ENCODE results near the gene CRK. TPM values are rescaled to one million over a fixed set of nuclear protein-coding genes. Genes with fewer than 3 reads are reported as not detected.

The CRK gene
- total and polyA plus RNA-seq, 2 of the 4 experiments (the other 2 are of a cell fraction) = 57.6 to 100 TPM

- ATAC-seq (ENCODE audit: low read depth) (peak; percentile 76), DNase-seq (no peak)
- H3K27ac ChIP-seq (ENCODE audit: insufficient read depth, low read length) = peak overlapping the region; percentile 92
- intact Hi-C loops (cut with micrococcal nuclease) = loop anchor here (1.0 kb wide), 1 partner anchor 24 kb away; no protein-coding TSS in a partner anchor
- dilution Hi-C loops (cut with HindIII; ENCODE audit: low sequenced_read_pairs, unreplicated experiment) = no loop called here
- H4K5ac ChIP-seq (ENCODE audit: low read depth, low read length) = peak overlapping the region; percentile 98
- H3K56ac ChIP-seq (ENCODE audit: extremely low read depth, insufficient read depth, low read length) = peak overlapping the region; percentile 92; the same call in 1 of the 2 replicates
- peak overlapping the region; percentile 98 for H3K4me2 ChIP-seq (ENCODE audit: low read depth, low read length)
- peak overlapping the region; percentile 93 to 95 for H4K8ac ChIP-seq (ENCODE audit: low read depth in 2 of 2, low read length in 2 of 2)
- no peak for TF ChIP-seq FOS (IDR thresholded peaks at IDR 0.05; ENCODE audit: low read depth, low read length)
- no peak for TF ChIP-seq RFX5 (IDR thresholded peaks at IDR 0.05; ENCODE audit: low read depth, low read length)
- TF ChIP-seq MXI1 (IDR thresholded peaks at IDR 0.05; ENCODE audit: borderline replicate concordance, low read depth, low read length) = peak; percentile 33; the same call in 1 of the 2 replicates
- TF ChIP-seq MAZ (IDR thresholded peaks at IDR 0.05; ENCODE audit: borderline replicate concordance, low read depth, low read length) = peak; percentile 83; the same call in 1 of the 2 replicates
- TF ChIP-seq ELK1 (IDR thresholded peaks at IDR 0.05; ENCODE audit: borderline replicate concordance, low read depth, low read length) = no peak
- TF ChIP-seq POLR2A (IDR thresholded peaks at IDR 0.05; ENCODE audit: low read depth, low read length) = no peak
- no peak for TF ChIP-seq BHLHE40 (IDR thresholded peaks at IDR 0.05; ENCODE audit: low read depth, low read length)
- H2BK120ac ChIP-seq (ENCODE audit: low read depth, low read length) = peak overlapping the region; percentile 71; the same call in 1 of the 2 replicates
- H3K4ac ChIP-seq (ENCODE audit: low read depth, low read length) = peak overlapping the region; percentile 90
- peak overlapping the region; percentile 90 for H3K9ac ChIP-seq (ENCODE audit: low read depth, low read length)
- WGBS, 2 experiments (ENCODE audit: extremely low coverage in 2 of 2, insufficient read length in 1 of 2) = 7% methylated on average over 36 of the region's 94 CpGs; no CpG with 5 or more reads in 1 of the 2 experiments
- peak overlapping the region; percentile 95 for H2AFZ ChIP-seq (replicated peaks; ENCODE audit: low read length, poor library complexity)
- H3K4me3 ChIP-seq (ENCODE audit: insufficient read depth, low read depth, low read length) = peak overlapping the region; percentile 99
- H3K36me3 ChIP-seq (ENCODE audit: control insufficient read depth, insufficient read depth, low read length) = peaks cover 10% of the 10 kb centered on the region
- H2BK20ac ChIP-seq (ENCODE audit: low read depth, low read length) = no peak overlapping the region
- H2AK5ac ChIP-seq (ENCODE audit: low read depth, low read length) = peak overlapping the region; percentile 93
- ChIA-PET CTCF (no interaction called here), POLR2A (ENCODE audit: unreplicated experiment) (no interaction called here)
- no peaks in the 10 kb centered on the region for H3K9me3 ChIP-seq (ENCODE audit: control insufficient read depth, insufficient read depth, low read length)
- no peaks in the 10 kb centered on the region for H3K27me3 ChIP-seq (ENCODE audit: control insufficient read depth, insufficient read depth, low read length)
- H3K4me1 ChIP-seq (ENCODE audit: control insufficient read depth, insufficient read depth, low read length) = peaks cover 23% of the 10 kb centered on the region
- no peaks in the 10 kb centered on the region; the same call in 1 of the 2 replicates for H4K20me1 ChIP-seq (ENCODE audit: insufficient read depth, low read length)
- H4K91ac ChIP-seq (ENCODE audit: insufficient read depth, low read depth, low read length) = peak overlapping the region; percentile 94
- H3K79me1 ChIP-seq (ENCODE audit: low read depth in 1 of 2, low read length in 2 of 2) = peaks cover 15 to 50% of the 10 kb centered on the region in 2 experiments
- H3K14ac ChIP-seq (replicated peaks; ENCODE audit: low read depth, low read length) = peak overlapping the region; percentile 77
- H3K23ac ChIP-seq (ENCODE audit: low read depth, low read length) = peak overlapping the region; percentile 89
- H2BK5ac ChIP-seq (ENCODE audit: low read depth, low read length, poor library complexity, severe bottlenecking) = peak overlapping the region; percentile 84
- H3K18ac ChIP-seq (ENCODE audit: low read depth, low read length) = peak overlapping the region; percentile 80
- H2BK15ac ChIP-seq (ENCODE audit: low read depth, low read length) = peak overlapping the region; percentile 60; the same call in 1 of the 3 replicates
- BruUV-seq (replicated peaks) = no TSS peak
- in situ Hi-C loops (cut with MboI; ENCODE audit: low sequenced_read_pairs) = no loop called here
- H2AK9ac ChIP-seq (replicated peaks; ENCODE audit: low read depth, low read length, poor library complexity) = peak overlapping the region; percentile 99
- H3K9me1 ChIP-seq (ENCODE audit: insufficient read depth, low read length) = 0 out of 2 replicates have a peak, but pooled peaks cover 9% of the 10 kb centered on the region
Measured at GRCh38 chr17:1491443-1492248, 35.6 kb upstream of the CRK start.
